DOHH2 (cell line): ENCODE measurements around the gene CIAO3.

Experiments used
- EZH2phosphoT487 ChIP-seq: fragments of 200-600 bp; sonication (generic); IDR thresholded peaks from 2 replicates; pipeline ENCODE4 v1.6.1; 2017; ENCODE audit warnings: borderline replicate concordance, mild to moderate bottlenecking, antibody characterized with exemption, low read length, moderate library complexity, mixed read lengths
- TF ChIP-seq, protein P1 (sequence below): fragments of 200-600 bp; sonication (generic); IDR thresholded peaks from one replicate; pipeline ENCODE4 v1.5.1; 2014; ENCODE audit warnings: antibody characterized with exemption, mild to moderate bottlenecking, low read depth, low read length; ENCODE audit not compliant: poor library complexity, severe bottlenecking

DNA sequence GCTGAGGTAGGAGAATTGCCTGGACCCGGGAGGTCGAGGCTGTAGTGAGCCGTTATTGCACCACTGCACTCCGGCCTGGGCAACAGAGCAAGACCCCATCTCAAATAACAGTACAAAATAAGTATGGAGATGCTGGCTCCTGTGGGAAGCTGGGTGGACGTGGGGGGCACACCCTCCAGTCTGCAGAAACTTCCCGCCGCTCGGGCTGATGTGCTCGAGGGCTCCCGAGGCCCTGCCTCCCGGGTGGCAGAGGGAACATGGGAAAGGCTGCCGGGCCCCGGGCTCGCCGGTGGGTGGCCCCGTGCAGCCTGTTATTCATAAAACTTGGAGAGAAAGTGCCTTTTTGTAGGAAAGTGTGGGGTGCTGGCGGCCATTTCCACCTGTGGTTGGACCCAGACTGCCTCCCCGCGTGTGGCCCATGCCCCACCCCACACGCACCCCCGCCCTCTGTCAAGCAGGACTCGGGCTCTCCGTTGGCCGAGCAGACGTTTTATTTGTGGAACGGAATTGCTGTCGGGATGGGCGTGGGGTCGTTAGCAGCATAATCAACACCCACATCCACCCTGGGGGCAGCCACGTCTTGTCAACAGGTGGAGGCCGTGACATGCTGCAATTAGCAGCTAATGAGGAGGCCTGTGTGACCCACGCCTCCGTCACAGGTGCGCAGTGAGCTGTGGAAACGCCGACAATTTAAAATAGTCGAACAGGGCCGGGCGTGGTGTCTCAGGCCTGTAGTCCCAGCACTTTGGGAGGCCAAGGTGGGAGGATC lies 7.4 kb upstream of the CIAO3 start:
- TF ChIP-seq, protein P1, sequence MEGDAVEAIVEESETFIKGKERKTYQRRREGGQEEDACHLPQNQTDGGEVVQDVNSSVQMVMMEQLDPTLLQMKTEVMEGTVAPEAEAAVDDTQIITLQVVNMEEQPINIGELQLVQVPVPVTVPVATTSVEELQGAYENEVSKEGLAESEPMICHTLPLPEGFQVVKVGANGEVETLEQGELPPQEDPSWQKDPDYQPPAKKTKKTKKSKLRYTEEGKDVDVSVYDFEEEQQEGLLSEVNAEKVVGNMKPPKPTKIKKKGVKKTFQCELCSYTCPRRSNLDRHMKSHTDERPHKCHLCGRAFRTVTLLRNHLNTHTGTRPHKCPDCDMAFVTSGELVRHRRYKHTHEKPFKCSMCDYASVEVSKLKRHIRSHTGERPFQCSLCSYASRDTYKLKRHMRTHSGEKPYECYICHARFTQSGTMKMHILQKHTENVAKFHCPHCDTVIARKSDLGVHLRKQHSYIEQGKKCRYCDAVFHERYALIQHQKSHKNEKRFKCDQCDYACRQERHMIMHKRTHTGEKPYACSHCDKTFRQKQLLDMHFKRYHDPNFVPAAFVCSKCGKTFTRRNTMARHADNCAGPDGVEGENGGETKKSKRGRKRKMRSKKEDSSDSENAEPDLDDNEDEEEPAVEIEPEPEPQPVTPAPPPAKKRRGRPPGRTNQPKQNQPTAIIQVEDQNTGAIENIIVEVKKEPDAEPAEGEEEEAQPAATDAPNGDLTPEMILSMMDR = no peak
- TF ChIP-seq EZH2phosphoT487 = no peak
